ENCODE measurements around the gene KCNC2. TPM values are rescaled to one million over a fixed set of nuclear protein-coding genes. Genes with fewer than 3 reads are reported as not detected.
A peak's percentile ranks its signal among the peaks of the same experiment; 100 is the strongest.
"Not testable (repeated sequence)": the region's sequence is repeated elsewhere in the genome, so short reads cannot be mapped to it uniquely, and the experiment has no call there.

KCNC2 gene
- not detected in 2 replicates for total RNA-seq (2014; rRNA removed; shearing (Covaris generic))
- not detected in 2 replicates for polyA plus RNA-seq (2014; cell fraction: nucleus; rRNA removed)

- DNase-seq (ENCODE audit: extremely low read depth, low read depth) = no peak
Measured at GRCh38 chr12:75209812-75210138, at the start of gene KCNC2. KCNC2 (minus strand) TSS chr12:75209839.

DNA sequence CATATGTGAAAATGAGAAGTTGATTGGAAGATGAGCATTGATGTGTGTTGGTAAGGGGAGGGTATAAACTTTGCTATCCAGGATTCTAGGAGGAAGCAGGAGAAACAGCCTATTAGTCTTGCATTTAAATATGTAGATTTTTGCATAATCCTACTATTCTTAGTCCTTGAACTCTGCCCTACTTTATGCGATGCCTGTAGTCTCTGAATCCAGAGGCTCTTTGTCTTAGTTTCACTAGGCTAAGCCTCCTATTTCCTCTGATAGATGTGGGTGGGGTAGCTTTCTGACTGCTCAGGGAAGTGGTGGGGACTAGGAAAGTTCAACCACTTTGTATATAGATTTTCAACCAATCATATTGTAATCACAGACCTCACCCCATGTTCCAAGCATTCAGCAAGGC is 49.5 kb upstream of the KCNC2 start:
- no peak for DNase-seq (ENCODE audit: extremely low read depth, low read depth)

GRCh38 chr12:75257510-75257909 is 47.9 kb upstream of the KCNC2 start:
- no peak for DNase-seq (ENCODE audit: extremely low read depth, low read depth)

- no peak for DNase-seq (ENCODE audit: extremely low read depth, low read depth)
Measured at GRCh38 chr12:75245108-75245507, 35.5 kb upstream of the KCNC2 start.

DNA sequence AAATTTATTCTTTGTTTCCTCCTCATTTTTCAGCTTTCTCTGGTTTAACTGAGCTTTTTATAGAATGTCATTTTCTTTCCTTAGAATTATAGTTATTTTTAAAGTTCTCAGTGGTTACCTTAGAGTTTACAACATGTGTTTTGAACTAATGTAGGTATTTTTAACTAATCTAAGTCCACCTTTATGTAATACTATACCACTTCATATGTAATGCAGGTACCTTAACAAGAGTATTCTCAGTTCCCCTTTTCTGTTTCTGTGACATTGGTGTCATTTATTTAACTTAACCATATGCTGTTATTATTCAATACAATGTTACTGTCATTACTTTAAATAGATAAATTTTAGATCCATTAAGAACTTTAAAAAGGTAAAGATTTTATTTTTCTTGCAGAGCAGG is 30.3 kb upstream of the KCNC2 start:
- DNase-seq (ENCODE audit: extremely low read depth, low read depth) = no peak

DNA sequence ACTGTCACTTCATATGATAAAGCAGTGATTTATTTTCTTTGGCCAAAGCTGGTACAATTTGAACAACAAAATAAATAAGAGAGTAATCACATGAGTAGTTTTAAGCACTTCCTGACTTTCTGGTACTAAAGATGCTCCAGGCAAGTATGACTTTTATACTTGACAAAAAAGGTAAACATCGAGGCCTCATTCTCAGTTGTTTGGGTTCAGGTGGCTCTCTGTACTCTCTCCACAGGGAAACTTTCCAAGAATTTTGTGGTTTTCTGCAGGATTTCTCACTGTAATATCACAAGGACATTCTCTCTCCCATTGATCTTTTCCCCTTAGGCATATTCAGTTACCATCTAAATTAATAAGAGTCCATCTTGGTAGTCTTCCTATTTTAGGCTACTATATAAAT is 26.6 kb upstream of the KCNC2 start:
- no peak for DNase-seq (ENCODE audit: extremely low read depth, low read depth)

DNA sequence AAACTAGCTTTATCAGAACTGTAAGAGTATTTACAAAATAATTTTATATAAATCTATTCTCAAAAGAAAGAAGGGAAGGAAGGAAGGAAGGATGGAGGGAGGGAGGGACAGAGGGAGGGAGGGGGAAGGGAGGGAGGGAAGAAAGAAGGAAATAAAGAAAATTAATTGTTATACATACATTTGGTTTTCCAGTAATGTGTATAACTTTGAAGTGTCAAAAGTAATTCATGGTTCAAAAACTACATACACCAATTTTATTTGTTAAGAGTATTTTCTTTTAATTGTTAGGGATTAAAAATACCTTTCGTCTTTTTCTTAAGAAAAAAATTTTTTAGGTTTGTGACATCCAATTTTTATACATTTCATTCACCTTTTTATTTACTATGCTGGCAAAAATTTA is 17.5 kb upstream of the KCNC2 start:
- DNase-seq (ENCODE audit: extremely low read depth, low read depth) = no peak

DNA sequence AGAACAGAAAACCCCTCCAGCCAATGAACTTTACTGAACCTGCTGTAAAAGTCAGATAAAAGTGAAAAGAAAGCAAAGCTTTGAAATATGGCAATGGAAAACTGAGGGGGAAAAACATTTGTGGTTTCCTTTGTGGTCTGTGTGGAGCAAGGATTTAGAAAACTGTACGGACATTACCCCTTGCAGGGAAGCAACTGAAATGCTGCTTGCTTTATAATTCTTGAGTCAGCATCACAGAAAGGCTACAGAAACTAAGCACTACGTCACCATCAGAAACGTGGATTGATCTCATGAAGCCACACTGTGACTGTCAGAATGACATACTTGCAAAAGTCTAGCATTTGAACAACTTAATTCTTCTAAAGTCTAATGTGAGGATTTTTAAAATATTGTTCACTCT is 2.4 kb upstream of the KCNC2 start:
- no peak for DNase-seq (ENCODE audit: extremely low read depth, low read depth)

GRCh38 chr12:75208856-75209811 is 505 bp downstream of the KCNC2 start:
- no peak for DNase-seq (ENCODE audit: extremely low read depth, low read depth)

GRCh38 chr12:75207338-75208083 is 2.1 kb downstream of the KCNC2 start:
- DNase-seq (ENCODE audit: extremely low read depth, low read depth) = no peak

DNA sequence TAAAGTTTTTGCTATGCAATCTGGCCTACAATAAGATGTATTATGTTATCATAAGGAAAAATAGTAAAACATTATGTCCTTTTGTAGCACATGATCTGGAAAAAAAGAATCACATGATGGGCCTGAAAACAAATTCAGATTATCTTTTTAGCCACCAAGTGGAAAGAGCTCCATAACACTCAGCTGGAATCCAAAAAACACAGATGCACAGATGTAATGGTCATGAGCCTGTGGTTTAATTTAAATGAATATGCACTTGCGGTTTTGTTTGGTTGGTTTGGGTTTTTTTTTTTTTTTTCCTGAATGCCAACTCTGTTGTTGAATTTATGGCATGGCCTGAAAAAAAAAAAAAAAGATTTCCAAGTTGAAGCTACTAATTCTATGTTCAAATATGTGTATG is 4.1 kb downstream of the KCNC2 start:
- DNase-seq (ENCODE audit: extremely low read depth, low read depth) = no peak

- no peak for DNase-seq (ENCODE audit: extremely low read depth, low read depth)
Measured at GRCh38 chr12:75196865-75197264, 12.8 kb downstream of the KCNC2 start.

- DNase-seq (ENCODE audit: extremely low read depth, low read depth) = no peak
Measured at GRCh38 chr12:75196408-75196807, 13.2 kb downstream of the KCNC2 start.

- DNase-seq (ENCODE audit: extremely low read depth, low read depth) = no peak
Measured at GRCh38 chr12:75194250-75194649, 15.4 kb downstream of the KCNC2 start.

DNA sequence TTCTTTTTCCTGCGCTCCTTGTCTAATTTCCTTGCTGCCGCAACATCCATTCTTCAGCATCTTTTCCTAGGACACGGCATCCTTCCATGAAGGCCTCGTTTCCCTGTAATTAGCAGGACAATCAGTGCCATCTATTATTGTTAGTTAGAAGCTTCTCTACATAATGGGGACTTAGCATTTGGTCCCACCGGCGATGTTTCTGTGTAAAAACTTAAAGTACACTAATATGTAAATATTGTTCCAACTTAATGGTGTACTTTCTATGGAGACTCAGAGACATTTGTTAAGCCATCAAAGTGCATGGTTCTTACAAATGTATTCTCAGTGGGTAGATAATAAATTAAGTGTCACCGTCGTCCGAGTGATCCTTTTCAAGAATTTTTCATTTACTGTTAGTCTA is 17.4 kb downstream of the KCNC2 start:
- DNase-seq (ENCODE audit: extremely low read depth, low read depth) = no peak

- DNase-seq (ENCODE audit: extremely low read depth, low read depth) = no peak
Measured at GRCh38 chr12:75190846-75191245, 18.8 kb downstream of the KCNC2 start.

GRCh38 chr12:75185881-75186280 is 23.8 kb downstream of the KCNC2 start:
- not testable (repeated sequence) for DNase-seq (ENCODE audit: extremely low read depth, low read depth)

- DNase-seq (ENCODE audit: extremely low read depth, low read depth) = no peak
Measured at GRCh38 chr12:75184516-75184915, 25.1 kb downstream of the KCNC2 start.

DNA sequence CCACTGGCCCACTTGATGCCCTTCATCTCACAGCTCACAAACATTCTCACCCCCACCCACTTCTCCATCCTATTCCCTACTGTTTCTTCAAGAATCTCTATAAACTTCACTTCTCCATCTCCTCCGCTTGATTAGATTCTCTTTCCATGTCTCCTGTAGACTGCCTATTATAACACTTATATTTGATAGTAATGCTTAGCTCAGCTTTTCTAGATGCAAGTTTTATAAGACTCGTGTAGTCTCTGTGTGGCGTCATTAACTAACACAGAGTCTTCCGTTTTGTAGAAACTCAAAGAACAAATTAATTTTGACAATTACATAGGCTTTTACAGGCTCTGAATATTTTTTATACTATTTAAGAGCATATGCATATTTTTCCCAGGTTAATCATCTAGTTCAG is 25.7 kb downstream of the KCNC2 start:
- no peak for DNase-seq (ENCODE audit: extremely low read depth, low read depth)

DNA sequence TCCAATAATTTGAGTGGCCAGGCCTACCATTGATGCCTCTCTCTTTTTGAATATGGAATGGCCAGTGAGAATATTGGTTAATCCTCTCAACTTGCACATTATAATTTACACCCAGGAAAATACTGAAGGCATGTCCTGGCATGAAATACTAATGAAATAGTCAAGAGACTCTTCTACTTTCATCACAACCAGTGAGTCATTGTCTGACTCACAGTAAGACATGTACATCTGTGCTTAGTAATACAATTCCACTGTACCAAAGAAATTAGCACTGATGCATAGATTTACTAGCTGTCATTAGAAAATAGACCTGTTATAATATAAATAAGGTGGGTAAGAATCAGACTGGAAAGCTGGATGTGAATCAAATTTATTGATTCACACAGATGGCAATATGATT is 31.6 kb downstream of the KCNC2 start:
- peak; percentile 89 for DNase-seq (ENCODE audit: extremely low read depth, low read depth)

GRCh38 chr12:75172611-75173010 is 37.0 kb downstream of the KCNC2 start:
- DNase-seq (ENCODE audit: extremely low read depth, low read depth) = no peak

DNA sequence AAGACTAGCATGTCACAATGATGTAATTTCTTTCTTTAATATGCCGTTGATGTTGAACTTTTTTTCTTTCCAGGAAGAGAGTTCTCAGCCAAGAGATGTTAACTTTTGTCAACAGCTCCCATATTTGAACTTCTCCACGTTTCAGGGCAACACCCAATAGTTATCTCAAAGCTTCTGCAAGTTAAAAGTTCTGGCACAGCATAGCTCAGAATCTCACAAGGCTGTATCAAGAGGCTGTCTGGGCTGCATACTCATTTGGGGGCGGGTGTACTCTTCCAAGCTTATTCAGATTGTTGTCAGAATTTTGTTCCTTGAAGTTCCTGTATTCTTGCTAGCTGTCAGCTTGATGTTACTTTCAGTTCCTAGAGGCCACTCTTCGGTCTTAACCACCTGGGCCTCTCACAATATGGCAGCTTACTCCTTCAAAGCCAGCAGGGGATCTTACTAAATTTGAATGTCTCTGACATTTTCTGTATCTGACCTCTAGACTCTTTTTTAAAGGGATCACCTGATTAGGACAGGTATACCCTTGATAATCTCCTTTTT is 38.9 kb downstream of the KCNC2 start:
- DNase-seq (ENCODE audit: extremely low read depth, low read depth) = peak; percentile 22
